DMS114 treated with DMSO at 0.1 percent for 48 hours (cell line): ENCODE data around the gene THAP6.
"Not testable (repeated sequence)": the region's sequence is repeated elsewhere in the genome, so short reads cannot be mapped to it uniquely, and the experiment has no call there.

ENCODE experiments used
- DNase-seq: peaks from one replicate; lab custom pipeline; 2025; ENCODE audit not compliant: unreplicated experiment; lab: John Stamatoyannopoulos, UW

The THAP6 gene

DNA sequence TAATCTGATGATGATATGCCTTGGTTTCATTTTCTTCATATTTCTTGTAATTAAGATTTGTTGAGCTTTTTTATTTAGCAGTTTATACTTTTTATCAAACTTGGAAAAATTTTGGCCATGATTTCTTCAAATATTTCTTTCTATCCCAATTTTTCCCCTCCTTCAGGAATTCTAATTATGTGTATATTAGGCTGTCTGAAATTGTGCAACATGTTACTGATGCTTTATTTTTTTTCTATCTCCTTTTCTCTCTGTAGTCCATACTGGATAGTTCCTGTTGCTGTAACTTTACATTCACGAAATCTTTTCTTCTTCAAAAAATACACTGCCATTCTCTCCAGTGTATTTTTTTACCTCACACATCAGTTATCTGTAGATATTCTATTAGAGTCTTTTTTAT lies 10.8 kb downstream of the THAP6 start:
- no peak for DNase-seq

DNA sequence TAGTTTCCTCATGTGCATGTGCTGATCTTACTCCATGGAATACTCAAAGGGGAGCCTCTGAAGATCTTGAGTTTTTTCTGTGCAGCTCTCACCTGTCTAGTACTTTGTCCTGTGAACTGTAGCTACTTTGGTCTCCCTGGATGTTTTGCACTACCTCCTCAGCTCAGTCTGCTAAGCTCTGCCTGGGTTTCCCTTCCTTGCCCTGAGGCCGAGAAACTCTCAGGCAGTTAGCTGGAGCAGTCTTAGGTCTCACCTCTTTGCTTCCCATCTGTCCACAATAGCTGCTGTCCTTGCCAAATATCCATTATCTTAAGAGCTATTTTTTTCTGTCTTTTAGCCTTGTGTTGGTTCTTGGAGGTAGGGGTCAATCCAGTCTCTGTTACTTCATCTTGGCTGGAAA lies 11.6 kb downstream of the THAP6 start:
- no peak for DNase-seq

DNA sequence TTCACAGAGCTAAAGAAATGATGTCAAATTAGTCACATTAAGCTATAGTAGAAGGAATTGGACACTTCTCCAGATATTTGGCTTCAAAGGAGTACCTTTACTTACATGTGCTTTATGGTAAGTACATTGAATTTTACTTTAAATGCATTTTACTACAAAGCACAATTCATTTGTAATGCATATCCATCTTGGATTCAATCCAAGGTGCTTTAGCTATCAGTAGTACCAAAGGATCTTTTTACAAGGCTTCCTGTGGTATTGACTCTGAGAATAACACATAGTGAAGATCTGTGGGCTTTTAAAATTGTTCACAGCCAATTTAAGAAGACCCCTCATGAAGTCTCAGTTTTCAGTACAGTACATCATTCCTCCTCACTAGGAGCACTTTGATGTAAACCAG lies 13.2 kb downstream of the THAP6 start:
- DNase-seq = no peak

DNA sequence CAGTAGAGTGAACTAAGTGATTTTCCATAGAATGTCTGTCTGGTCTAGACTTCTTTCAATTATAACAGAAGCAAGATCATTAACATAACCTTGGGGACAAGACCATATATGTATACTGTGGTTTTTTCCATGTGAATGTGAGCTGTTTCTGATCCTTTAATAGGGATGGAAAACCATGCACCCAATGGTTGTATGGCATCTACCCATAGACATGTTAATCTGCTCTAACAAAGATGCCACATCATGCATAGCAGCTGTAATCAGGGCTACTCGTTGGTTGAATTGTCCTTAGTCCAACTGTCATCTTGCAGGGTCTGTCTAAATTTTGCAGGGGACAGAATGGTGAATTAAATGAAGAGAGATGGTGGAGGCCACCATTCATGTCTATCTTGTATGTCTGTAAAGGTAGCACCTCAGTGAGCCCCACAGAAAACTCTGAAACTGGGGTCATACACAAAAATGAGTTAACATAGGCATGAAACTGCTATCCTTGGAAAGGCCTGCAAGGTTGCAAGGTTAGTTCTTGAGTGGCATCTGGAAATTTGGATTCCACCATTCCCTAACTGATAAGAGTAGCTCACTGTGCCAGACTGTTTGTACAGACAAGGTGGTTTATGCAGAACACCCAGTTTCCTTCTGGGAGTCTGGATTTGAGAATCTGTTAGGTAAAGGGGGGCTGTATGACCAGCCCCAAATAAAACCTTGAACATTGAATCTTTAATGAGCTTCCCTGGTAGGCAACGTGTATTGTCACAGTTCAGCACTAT lies 16.5 kb downstream of the THAP6 start:
- no peak for DNase-seq

DNA sequence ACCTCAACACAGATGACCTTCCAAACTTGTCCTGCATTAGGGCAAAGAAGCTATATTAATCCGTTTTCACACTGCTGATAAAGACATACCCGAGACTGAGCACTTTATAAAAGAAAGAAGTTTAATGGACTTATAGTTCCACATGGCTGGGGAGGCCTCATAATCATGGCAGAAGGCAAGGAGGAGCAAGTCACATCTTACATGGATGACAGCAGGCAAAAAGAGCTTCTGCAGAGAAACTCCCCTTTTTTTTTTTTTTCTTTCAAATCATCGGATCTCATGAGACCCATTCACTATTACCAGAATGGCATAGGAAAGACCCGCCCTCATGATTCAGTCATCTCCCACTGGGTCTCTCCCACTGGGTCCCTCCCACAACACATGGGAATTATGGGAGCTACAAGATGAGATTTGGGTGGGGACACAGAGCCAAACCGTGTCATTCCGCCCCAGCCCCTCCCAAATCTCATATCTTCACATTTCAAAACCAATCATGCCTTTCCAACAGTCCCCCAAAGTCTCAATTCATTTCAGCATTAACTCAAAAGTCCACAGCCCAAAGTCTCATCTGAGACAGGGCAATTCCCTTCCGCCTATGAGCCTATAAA lies 17.4 kb downstream of the THAP6 start:
- not testable (repeated sequence) for DNase-seq

DNA sequence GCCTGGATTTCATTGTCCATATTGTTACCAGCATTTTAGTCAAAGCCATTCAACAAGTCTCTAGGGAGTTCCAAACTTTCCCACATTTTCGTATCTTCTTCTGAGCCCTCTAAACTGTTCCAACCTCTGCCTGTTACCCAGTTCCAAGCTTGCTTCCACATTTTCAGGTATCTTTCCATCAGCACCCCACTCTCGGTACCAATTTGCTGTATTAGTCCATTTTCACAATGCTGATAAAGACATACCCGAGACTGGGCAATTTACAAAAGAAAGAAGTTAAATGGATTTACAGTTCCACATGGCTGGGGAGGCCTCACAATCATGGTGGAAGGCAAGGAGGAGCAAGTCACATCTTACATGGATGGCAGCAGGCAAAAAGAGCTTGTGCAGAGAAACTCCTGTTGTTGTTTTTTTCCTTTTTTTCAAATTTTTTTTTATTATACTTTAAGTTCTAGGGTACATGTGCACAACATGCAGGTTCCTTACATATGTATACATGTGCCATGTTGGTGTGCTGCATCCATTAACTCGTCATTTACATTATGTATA lies 19.1 kb downstream of the THAP6 start:
- not testable (repeated sequence) for DNase-seq

DNA sequence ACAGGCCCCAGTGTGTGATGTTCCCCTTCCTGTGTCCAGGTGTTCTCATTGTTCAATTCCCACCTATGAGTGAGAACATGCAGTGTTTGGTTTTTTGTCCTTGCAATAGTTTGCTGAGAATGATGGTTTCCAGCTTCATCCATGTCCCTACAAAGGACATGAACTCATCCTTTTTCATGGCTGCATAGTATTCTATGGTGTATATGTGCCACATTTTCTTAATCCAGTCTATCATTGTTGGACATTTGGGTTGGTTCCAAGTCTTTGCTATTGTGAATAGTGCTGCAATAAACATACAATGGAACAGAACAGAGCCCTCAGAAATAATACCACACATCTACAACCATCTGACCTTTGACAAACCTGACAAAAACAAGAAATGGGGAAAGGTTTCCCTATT lies 19.7 kb downstream of the THAP6 start:
- not testable (repeated sequence) for DNase-seq

DNA sequence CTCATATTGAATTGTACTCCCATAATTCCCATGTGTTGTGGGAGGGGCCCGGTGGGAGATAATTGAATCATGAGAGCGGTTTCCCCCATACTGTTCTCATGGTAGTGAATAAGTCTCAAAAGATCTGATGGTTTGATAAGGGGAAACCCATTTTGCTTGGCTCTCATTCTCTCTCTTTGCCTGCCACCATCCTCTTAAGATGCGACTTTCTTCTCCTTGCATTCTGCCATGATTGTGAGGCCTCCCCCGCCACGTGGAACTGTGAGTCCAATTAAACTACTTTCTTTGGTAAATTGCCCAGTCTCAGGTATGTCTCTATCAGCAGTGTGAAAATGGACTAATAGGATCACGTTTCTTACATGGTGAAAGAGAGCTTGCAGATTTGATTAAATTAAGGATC lies 23.0 kb downstream of the THAP6 start:
- DNase-seq = not testable (repeated sequence)

DNA sequence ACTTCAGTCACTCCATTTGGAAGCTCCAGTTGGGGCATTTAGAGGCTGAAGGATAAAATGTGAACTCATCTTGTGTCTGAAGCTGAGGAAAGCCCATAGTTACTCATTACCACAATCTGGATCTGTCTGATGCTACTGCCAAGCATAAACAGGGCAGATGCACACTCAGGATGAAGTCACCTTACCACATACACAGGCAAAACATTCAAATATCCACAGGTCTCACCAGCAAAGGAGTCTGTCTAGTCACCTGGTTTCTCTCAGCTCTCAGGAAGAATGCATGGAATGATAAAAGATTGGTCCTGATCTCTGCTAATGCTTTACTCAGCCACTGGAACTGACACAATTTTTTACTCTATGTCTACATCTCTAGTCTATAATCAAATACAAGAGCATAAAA lies 28.6 kb downstream of the THAP6 start:
- DNase-seq = no peak

DNA sequence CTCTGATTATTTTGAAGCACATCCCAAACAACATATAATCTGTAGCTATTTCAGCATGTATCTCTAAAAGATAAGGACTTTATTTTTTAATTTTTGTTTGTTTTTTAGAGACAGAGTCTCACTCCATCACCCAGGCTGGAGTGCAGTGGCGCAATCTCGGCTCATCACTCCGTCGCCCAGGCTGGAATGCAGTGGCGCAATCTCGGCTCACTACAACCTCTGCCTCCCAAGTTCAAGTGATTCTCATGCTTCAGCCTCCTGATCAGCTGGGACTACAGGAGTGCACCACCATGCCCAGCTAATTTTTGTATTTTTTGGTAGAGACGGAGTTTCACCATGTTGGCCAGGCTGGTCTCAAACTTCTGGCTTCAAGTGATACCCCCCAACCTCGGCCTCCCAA lies 29.9 kb downstream of the THAP6 start:
- not testable (repeated sequence) for DNase-seq

DNA sequence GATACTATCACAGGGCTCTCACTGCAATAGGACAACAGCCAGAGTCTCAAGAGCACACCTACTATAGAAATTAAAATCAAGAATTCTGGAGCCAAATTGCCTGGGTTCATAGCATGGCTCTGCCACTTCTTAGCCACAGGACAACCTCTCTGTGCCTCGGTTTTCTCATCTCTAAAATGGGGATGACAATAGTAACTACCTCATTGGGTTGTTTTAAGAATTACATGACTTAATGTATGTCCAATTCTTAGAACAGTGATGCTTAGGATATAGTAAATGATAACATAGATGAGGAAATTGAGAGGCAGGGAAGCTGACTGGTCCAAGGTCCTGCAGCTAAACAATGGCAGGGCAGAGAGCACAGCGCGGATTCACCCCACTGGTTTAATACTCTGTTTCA lies 30.6 kb downstream of the THAP6 start:
- no peak for DNase-seq

DNA sequence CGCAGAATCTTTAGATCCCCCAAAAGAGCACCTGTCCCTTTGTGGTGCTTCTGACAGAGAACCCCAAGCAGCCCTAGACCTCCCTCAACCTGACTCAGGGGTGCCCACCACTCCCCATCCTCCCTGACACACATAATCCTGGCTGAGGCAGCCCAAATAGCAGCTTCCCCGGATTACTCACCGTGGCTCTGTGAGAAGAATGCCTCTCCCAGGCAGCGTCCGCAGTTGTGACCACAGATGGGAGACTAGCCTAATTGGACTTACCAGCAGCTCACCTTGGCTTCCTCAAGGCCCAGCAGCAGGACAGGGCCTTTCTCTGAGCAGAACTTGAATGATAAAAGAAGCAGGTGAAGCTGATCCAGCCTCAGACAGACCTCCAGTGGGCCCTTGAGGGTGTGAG lies 31.3 kb downstream of the THAP6 start:
- no peak for DNase-seq

DNA sequence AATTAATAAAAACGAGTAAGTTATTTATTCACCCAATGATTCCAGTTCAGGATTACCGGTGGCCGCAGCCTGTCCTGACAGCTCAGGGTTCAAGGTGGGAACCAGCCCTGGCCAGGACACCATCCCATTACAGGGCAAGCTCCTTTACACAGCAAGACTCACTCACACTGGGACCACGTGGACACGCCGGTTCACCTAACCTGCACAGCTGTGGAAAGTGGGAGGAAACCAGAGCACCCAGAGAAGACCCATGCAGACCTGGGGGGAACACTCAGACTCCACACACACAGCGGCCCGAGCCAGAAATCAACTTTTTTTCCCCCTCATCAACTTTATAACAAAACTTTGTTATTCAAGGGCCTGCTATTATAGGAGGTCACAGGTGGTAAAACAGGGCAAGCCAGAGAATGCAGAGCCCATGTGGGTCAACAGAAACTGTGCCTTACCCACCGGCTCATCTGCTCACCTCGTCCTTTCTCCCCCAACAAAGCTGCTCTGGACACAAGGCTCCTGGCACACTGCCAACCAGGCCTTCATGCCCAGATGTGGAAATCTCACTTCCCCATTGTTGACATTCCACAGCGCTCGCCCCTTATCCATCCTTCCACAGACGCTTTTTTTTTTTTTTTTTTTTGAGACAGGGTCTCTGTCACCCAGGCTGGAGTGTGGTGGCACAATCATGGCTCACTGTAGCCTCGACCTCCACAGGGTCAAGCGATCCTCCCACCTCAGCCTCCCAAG lies 33.5 kb downstream of the THAP6 start:
- DNase-seq = no peak

DNA sequence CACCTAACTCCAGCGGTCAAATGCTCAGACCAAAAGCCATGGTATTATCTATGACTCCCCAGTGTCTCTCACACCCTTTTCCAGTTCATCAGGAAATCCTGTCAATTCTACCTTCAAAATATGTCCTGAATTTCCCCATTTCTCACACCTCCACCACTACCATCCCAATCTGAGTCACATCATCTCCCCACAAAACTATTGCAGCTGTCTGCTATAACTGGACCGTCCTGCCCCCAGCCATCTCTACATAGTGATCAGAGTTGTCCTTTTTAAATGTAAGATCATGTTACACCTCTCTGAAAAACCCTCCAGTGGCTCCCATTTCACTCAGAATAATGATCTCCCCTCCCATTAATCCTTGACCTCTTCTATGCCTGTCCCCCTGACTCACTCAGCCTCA lies 34.7 kb downstream of the THAP6 start:
- DNase-seq = no peak

DNA sequence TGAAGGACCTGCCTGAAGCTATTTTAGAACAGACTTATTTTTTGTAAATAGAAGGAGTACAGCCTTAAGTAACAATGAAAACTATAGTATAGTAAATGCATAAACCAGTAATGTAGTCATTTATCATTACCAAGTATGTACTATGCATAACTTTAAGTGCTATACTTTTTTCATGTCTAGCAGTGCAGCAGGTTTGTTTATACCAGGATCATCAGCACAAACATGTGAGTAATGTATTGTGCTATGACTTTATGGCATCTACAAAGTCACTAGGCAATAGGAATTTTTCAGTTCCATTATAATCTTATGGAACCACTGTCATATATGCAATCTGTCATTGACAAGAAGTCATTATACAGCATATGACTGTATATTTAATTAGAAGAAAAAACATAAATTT lies 38.2 kb downstream of the THAP6 start:
- no peak for DNase-seq

DNA sequence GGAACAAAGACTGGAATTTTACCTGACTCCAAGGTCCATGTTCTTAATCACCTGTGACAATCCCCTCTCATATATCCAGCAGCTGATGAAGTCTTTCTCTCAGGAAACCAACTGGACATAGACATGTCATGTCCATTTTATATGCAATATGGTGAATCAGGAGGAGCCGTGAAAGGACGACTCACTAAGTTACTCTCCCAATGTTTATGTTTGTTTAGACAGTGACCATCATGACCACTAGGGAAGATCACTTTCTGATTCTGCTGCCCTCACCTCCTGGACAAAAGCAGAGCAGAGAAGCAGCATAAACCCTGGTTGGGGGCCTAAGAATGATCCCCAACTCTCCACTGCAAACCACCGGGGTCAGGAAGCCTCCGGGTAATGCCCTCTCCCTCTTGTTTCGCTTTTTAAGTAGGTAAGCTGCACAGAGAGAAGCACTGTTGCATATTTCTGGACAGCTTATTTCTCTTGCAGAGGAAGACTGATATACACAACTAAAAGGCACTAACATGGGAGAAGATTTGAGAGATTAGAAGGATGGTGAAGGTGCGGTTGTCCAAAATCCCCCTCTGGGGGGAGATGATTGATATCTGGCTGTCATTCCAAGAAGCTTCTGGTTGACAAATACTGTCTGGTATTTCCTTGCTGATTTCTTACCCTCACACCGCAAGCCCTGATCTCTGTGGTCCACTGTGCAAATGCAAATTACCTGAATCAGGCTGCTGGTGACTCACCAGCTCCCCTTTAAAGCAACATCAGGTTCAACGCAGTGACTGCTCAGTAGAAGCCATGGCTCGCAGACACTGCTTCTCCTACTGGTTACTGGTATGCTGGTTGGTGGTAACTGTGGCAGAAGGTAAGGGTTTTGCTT lies 41.3 kb downstream of the THAP6 start, which contains the start of gene ODAPH:
TSS of gene ODAPH (plus strand) at position 773 of the 871 bp plus-strand sequence. CDS start at position 790, 17 bp downstream.
- no peak for DNase-seq

DNA sequence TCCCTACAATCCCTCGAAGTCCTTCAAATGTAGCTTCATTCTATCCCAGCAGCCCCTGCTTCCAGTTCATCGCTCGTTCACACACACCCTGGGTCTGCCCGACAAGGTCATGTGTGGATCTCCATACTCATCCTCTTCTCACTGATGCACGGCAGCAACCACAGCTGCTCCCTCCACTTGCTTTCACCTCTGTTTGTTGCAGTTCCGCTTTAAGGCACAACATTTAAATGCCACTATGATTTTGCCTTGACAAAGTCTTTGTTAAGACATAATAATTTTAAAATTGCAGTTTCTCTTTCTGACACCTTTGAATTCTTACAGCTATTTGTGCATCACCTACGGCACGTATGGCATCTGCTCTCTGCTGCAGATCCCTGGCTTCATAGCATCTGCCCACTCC lies 43.4 kb downstream of the THAP6 start:
- no peak for DNase-seq

DNA sequence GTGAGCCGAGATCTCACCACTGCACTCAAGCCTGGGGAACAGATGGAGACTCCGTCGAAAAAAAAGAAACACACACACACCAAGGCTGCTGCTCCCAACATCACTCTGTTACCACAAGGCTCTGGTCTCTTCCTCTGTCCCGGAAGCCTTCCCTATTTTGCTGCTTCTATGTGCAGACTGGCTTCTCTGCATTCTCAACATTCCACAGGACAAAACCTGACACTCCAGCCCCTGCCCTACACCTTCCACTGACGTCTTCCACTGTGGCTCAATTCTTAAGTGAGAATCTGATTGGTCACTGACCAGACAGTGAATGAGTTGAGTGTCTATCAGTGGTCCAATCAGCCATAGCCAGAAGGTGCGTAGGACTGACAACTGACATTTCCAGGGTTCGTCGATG lies 47.5 kb downstream of the THAP6 start:
- DNase-seq = no peak

DNA sequence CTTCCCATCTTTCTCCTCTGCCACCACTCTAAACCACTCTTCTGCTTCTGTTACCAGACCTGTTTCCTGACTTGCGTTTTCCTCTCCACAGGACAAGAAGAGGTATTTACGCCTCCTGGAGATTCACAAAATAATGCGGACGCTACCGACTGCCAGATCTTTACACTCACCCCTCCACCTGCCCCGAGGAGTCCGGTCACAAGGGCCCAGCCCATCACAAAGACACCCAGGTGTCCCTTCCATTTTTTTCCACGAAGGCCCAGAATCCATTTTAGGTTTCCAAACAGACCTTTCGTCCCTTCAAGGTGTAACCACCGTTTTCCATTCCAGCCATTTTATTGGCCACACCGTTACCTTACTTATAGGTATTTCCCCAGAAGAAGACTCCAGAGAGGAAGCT lies 49.8 kb downstream of the THAP6 start:
- no peak for DNase-seq

DNA sequence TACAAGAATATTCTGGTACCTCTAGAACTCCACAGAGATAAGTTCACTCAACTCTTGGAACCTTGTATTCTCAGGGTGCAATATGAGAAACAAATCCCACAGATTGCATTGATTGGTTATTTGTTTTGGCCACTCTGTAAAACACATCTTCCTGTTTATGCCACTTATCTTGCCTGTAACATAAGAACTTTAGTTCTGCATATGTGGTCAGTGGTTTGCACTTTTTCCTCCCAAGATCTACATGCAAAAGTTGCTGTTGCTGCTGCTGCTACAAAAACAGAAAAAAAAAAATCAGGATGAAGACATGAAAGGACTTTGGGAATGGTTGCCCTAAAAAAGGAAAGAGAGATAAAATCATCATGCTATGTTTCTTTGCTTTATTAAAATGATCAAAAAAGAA lies 51.2 kb downstream of the THAP6 start:
- DNase-seq = no peak

DNA sequence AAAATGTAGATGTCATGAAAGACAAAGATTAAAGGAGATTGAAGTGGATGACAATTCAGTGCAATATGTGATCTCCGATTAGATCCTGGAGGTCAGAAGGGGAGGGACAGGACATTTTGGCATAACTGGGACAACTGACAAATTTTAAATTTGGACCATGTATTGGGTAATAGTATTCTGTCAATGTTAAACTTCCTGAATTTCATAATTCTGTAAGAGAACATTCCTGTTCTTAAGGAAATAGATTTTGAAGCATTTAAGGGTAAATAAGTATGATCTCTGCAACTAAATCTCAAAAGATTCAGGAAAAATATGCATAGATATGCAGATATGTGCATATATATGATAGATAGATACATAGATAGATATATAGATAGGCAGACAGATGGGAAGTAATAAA lies 52.6 kb downstream of the THAP6 start:
- no peak for DNase-seq
